ENCODE data around the gene ZNF407. TPM values are rescaled to one million over a fixed set of nuclear protein-coding genes. Genes with fewer than 3 reads are reported as not detected.

Gene ZNF407
- total and polyA plus RNA-seq, 2 donors from 2014 or later, result 2.5 to 17.8 TPM

DNA sequence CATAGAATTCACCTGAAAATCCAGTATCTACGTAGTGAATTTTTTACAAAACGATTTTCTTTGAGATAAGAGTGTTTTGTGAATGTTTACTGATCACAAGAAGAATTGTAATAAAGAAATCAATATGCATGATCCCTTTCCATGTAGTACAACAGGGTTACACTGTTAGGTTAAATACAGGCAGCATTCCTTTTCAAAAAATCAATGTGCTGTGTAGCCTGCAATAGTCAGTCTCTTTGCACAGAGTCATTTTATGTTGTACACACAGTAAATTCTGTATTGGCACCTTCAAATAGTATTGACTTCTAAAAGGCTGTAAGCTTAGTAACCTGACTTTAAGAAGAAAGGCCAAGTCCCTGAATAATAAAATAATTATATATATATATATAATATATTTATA is 63.3 kb downstream of the ZNF407 start:
- FAIRE-seq (no peak), DNase-seq (no peak)
- no peak overlapping the region for H3K9ac ChIP-seq (ENCODE audit: low read length in 3 of 3)
- TF ChIP-seq, protein P1, sequence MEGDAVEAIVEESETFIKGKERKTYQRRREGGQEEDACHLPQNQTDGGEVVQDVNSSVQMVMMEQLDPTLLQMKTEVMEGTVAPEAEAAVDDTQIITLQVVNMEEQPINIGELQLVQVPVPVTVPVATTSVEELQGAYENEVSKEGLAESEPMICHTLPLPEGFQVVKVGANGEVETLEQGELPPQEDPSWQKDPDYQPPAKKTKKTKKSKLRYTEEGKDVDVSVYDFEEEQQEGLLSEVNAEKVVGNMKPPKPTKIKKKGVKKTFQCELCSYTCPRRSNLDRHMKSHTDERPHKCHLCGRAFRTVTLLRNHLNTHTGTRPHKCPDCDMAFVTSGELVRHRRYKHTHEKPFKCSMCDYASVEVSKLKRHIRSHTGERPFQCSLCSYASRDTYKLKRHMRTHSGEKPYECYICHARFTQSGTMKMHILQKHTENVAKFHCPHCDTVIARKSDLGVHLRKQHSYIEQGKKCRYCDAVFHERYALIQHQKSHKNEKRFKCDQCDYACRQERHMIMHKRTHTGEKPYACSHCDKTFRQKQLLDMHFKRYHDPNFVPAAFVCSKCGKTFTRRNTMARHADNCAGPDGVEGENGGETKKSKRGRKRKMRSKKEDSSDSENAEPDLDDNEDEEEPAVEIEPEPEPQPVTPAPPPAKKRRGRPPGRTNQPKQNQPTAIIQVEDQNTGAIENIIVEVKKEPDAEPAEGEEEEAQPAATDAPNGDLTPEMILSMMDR (IDR thresholded peaks at IDR 0.05; ENCODE audit: borderline replicate concordance, extremely low read depth, insufficient read depth), result no peak
- intact Hi-C loops (cut with DNase I), result no loop called here
- H3K9me3 ChIP-seq (ENCODE audit: control insufficient read depth in 2 of 3, insufficient read depth in 1 of 3, low read length in 3 of 3), result no peaks in the 10 kb centered on the region
- H3K27ac ChIP-seq (ENCODE audit: low read depth in 2 of 2, low read length in 2 of 2), result no peak overlapping the region
- no peaks in the 10 kb centered on the region for H3K27me3 ChIP-seq (ENCODE audit: control insufficient read depth, insufficient read depth, low read length)
- H3K4me1 ChIP-seq (ENCODE audit: control insufficient read depth in 2 of 3, insufficient read depth in 2 of 3, low read depth in 1 of 3, low read length in 3 of 3), result no peaks in the 10 kb centered on the region
- peaks cover 0 to 3% (median 0%) of the 10 kb centered on the region in 3 donors for H3K36me3 ChIP-seq (ENCODE audit: control insufficient read depth in 2 of 3, insufficient read depth in 3 of 3, low read length in 3 of 3)
- H3K4me3 ChIP-seq (ENCODE audit: low read length in 3 of 3), result no peak overlapping the region

DNA sequence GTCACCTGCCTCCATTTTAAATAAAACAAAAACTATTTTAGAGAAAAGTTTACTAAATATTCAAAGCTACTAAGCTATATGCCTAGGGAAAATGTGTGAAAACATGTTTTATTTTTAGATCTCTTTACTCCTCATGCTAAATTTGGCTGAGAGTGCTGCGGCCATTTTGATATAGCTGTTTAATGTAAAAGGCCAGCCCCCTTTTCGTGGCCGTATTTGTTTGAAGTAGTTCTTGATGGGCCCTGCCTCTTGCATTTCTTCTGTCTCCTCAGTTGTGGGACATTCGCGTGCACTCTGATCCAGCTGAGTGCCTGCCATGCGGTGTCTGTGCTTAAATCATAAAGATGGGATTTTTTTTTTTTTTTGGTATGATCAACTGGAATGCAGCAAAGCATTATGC is 64.0 kb downstream of the ZNF407 start:
- peaks cover 0 to 3% (median 0%) of the 10 kb centered on the region in 3 donors for H3K36me3 ChIP-seq (ENCODE audit: control insufficient read depth in 2 of 3, insufficient read depth in 3 of 3, low read length in 3 of 3)
- no peak overlapping the region for H3K27ac ChIP-seq (ENCODE audit: low read depth in 2 of 2, low read length in 2 of 2)
- no peaks in the 10 kb centered on the region for H3K9me3 ChIP-seq (ENCODE audit: control insufficient read depth in 2 of 3, insufficient read depth in 1 of 3, low read length in 3 of 3)
- H3K4me1 ChIP-seq (ENCODE audit: control insufficient read depth in 2 of 3, insufficient read depth in 2 of 3, low read depth in 1 of 3, low read length in 3 of 3), result no peaks in the 10 kb centered on the region
- TF ChIP-seq, protein P1 (IDR thresholded peaks at IDR 0.05; ENCODE audit: borderline replicate concordance, extremely low read depth, insufficient read depth), result no peak
- no peak for DNase-seq
- no peak overlapping the region for H3K9ac ChIP-seq (ENCODE audit: low read length in 3 of 3)
- intact Hi-C loops (cut with DNase I), result no loop called here
- no peaks in the 10 kb centered on the region for H3K27me3 ChIP-seq (ENCODE audit: control insufficient read depth, insufficient read depth, low read length)
- FAIRE-seq, result no peak
- H3K4me3 ChIP-seq (ENCODE audit: low read length in 3 of 3), result no peak overlapping the region

DNA sequence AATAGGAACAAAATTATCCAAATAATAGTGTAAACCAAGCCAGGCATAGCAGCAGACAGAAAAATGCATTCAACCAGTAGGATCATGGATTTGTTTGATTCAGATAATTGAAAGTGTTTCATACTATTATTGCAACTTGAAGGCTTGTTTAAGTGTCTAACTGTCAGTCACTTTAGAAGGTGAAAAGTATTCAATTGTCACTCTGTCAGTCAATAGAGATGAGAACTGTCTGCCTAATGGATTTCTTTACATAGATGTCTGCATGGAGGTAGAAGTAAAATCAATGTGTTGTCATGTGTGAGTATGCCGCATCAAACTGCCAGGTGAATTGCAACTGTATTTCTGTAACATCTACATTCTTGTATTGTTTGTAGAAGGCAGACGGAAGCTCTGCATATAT is 65.0 kb downstream of the ZNF407 start:
- DNase-seq (no peak), FAIRE-seq (no peak)
- TF ChIP-seq, protein P1 (IDR thresholded peaks at IDR 0.05; ENCODE audit: borderline replicate concordance, extremely low read depth, insufficient read depth), result no peak
- no peaks in the 10 kb centered on the region for H3K27me3 ChIP-seq (ENCODE audit: control insufficient read depth, insufficient read depth, low read length)
- intact Hi-C loops (cut with DNase I), result no loop called here
- H3K9me3 ChIP-seq (ENCODE audit: control insufficient read depth in 2 of 3, insufficient read depth in 1 of 3, low read length in 3 of 3), result no peaks in the 10 kb centered on the region
- no peak overlapping the region for H3K27ac ChIP-seq (ENCODE audit: low read depth in 2 of 2, low read length in 2 of 2)
- H3K9ac ChIP-seq (ENCODE audit: low read length in 3 of 3), result no peak overlapping the region
- H3K4me3 ChIP-seq (ENCODE audit: low read length in 3 of 3), result no peak overlapping the region
- no peaks in the 10 kb centered on the region for H3K4me1 ChIP-seq (ENCODE audit: control insufficient read depth in 2 of 3, insufficient read depth in 2 of 3, low read depth in 1 of 3, low read length in 3 of 3)
- peaks cover 0 to 3% (median 0%) of the 10 kb centered on the region in 3 donors for H3K36me3 ChIP-seq (ENCODE audit: control insufficient read depth in 2 of 3, insufficient read depth in 3 of 3, low read length in 3 of 3)

DNA sequence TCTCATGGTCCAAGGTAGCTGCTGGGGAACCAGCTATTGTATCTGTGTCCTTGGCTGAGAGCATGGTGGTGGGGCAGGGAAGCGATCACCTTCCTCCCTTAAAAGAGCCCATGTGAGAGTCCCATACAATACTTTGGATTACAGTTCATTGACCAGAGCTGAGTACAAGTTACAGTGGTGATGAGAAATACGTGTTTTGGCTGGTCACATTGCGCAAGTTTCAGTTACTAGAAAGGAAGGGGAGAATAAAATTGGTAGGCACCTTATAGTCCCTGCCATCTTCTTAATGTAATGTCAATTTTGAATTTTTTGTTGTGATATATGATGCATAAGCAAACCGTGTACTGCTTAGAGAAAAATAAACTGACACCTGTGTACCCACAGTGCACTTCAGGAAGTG is 67.7 kb downstream of the ZNF407 start:
- TF ChIP-seq, protein P1 (IDR thresholded peaks at IDR 0.05; ENCODE audit: borderline replicate concordance, extremely low read depth, insufficient read depth), result no peak
- intact Hi-C loops (cut with DNase I), result no loop called here
- no peak overlapping the region for H3K9ac ChIP-seq (ENCODE audit: low read length in 3 of 3)
- H3K36me3 ChIP-seq (ENCODE audit: control insufficient read depth in 2 of 3, insufficient read depth in 3 of 3, low read length in 3 of 3), result peaks cover 0 to 3% (median 0%) of the 10 kb centered on the region in 3 donors
- H3K27ac ChIP-seq (ENCODE audit: low read depth in 2 of 2, low read length in 2 of 2), result no peak overlapping the region
- no peaks in the 10 kb centered on the region for H3K4me1 ChIP-seq (ENCODE audit: control insufficient read depth in 2 of 3, insufficient read depth in 2 of 3, low read depth in 1 of 3, low read length in 3 of 3)
- H3K9me3 ChIP-seq (ENCODE audit: control insufficient read depth in 2 of 3, insufficient read depth in 1 of 3, low read length in 3 of 3), result no peaks in the 10 kb centered on the region
- H3K27me3 ChIP-seq (ENCODE audit: control insufficient read depth, insufficient read depth, low read length), result no peaks in the 10 kb centered on the region
- no peak for FAIRE-seq
- H3K4me3 ChIP-seq (ENCODE audit: low read length in 3 of 3), result no peak overlapping the region
- no peak for DNase-seq
